K562 (cell line): ENCODE data around the gene IPO13. TPM values are rescaled to one million over a fixed set of nuclear protein-coding genes. Genes with fewer than 3 reads are reported as not detected.

Experiments
- ATAC-seq: fragments of 200-7000 bp; cut with Tn5 transposase; 3 replicates; pipeline ENCODE4 v1.9.1; 2020; ENCODE audit warnings: moderate library complexity
- BruUV-seq: library from RNA; stranded (reverse); fragments of 400-500 nt; replicated peaks from 2 replicates; lab custom pipeline; 2021; lab: Mats Ljungman, UMichigan
- CTCF ChIA-PET: fragments of 300-600 bp; formaldehyde crosslinking; extraction: SDS; loops from one replicate; lab custom pipeline; 2021; ENCODE audit warnings: low intra/inter-chr PET ratio; lab: Yijun Ruan, JAX
- POLR2A ChIA-PET: fragments of 300-600, 350-650 bp; sonication (Branson Sonifier 250); formaldehyde crosslinking; extraction: SDS; loops from one replicate; lab custom pipeline; 2021; ENCODE audit warnings: antibody characterized with exemption, inconsistent platforms; lab: Yijun Ruan, JAX
- DNase-seq, 4 experiments: peaks; one replicate each; pipeline versions ENCODE4 v3.0.0 to v3.0.0-alpha.2; 2011 to 2018; ENCODE audit warnings: low spot score in 3 of 4, mixed read lengths in 3 of 4; ENCODE audit errors: extremely low read depth in 1 of 4
- FAIRE-seq: peaks from 2 replicates; lab custom pipeline; 2011; peaks lifted over from hg19 to GRCh38; lab: Jason Lieb, UNC
- H2AFZ ChIP-seq: 2 replicates; pipeline ENCODE4 v1.6.0; 2011; ENCODE audit warnings: low read depth, low read length, control low read depth, inconsistent platforms
- H3K27ac ChIP-seq: fragments of 200-600 bp; 3 replicates; pipeline ENCODE4 v1.8.0; 2011; ENCODE audit warnings: low read depth, mild to moderate bottlenecking, control low read depth, inconsistent platforms, low read length, moderate library complexity, mixed read lengths; ENCODE audit errors: extremely low read depth
- H3K27me3 ChIP-seq, 2 experiments: fragments of 300-600 bp in 1 of 2; 2 replicates in 1 of 2; 3 replicates in 1 of 2; pipeline versions ENCODE4 v1.6.0 to v1.8.0; 2011; ENCODE audit warnings: inconsistent platforms in 2 of 2, low read length in 2 of 2, mild to moderate bottlenecking in 1 of 2, mixed read lengths in 1 of 2, moderate library complexity in 1 of 2; ENCODE audit not compliant: control insufficient read depth in 2 of 2, insufficient read depth in 2 of 2
- H3K36me3 ChIP-seq: fragments of 300-600 bp; 3 replicates; pipeline ENCODE4 v1.8.0; 2011; ENCODE audit warnings: mild to moderate bottlenecking, low read length, inconsistent platforms; ENCODE audit not compliant: control insufficient read depth, insufficient read depth
- H3K4me1 ChIP-seq, 2 experiments: fragments of 200-600 bp in 1 of 2; replicated peaks in 1 of 2; 2 replicates in 1 of 2; 3 replicates in 1 of 2; pipeline versions ENCODE4 v1.5.1 to v1.8.0; 2011; ENCODE audit warnings: inconsistent platforms in 2 of 2, low read length in 2 of 2, mild to moderate bottlenecking in 1 of 2, mixed read lengths in 1 of 2, moderate library complexity in 1 of 2; ENCODE audit not compliant: control insufficient read depth in 2 of 2, insufficient read depth in 2 of 2
- H3K4me2 ChIP-seq: 2 replicates; pipeline ENCODE4 v1.6.1; 2011; ENCODE audit warnings: low read length, control low read depth, inconsistent platforms, mixed read lengths; ENCODE audit not compliant: insufficient read depth
- H3K4me3 ChIP-seq: fragments of 200-600 bp; sonication (generic), shearing (Covaris generic); 2 replicates; pipeline ENCODE4 v1.5.1; 2016; ENCODE audit warnings: control low read depth, inconsistent platforms
- H3K79me2 ChIP-seq: fragments of 200-600 bp; 3 replicates; pipeline ENCODE4 v1.8.0; 2011; ENCODE audit warnings: low read length, inconsistent platforms; ENCODE audit not compliant: control insufficient read depth, insufficient read depth
- H3K9ac ChIP-seq, 2 experiments: 2 replicates each; pipeline versions ENCODE4 v1.6.0 to v1.6.1; 2011; ENCODE audit warnings: low read depth in 2 of 2, low read length in 2 of 2, control low read depth in 1 of 2, inconsistent platforms in 1 of 2, mild to moderate bottlenecking in 1 of 2, mixed read lengths in 1 of 2; ENCODE audit not compliant: insufficient read depth in 1 of 2
- H3K9me1 ChIP-seq: one replicate; pipeline ENCODE4 v1.6.0; 2011; ENCODE audit warnings: inconsistent platforms, mild to moderate bottlenecking, low read length, moderate library complexity; ENCODE audit not compliant: control insufficient read depth, insufficient read depth
- H3K9me3 ChIP-seq: replicated peaks from 2 replicates; pipeline ENCODE4 v1.5.1; 2011; ENCODE audit warnings: low read depth, low read length, inconsistent platforms; ENCODE audit not compliant: control insufficient read depth, insufficient read depth
- H4K20me1 ChIP-seq: replicated peaks from 2 replicates; pipeline ENCODE4 v1.6.1; 2011; ENCODE audit warnings: low read length, inconsistent platforms, mixed read lengths; ENCODE audit not compliant: control insufficient read depth, insufficient read depth
- JUND ChIP-seq, 2 experiments: IDR thresholded peaks; 2 replicates in 1 of 2; 3 replicates in 1 of 2; pipeline ENCODE4 v1.6.1; 2011; ENCODE audit warnings: borderline replicate concordance in 2 of 2, low read depth in 2 of 2, low read length in 2 of 2, improper control_type of control experiment in 1 of 2, missing biosample characterization in 1 of 2, missing genetic modification characterization in 1 of 2, missing genetic modification reagents in 1 of 2
- POLR2AphosphoS5 ChIP-seq: IDR thresholded peaks from 2 replicates; pipeline ENCODE4 v1.6.1; 2011; ENCODE audit warnings: mild to moderate bottlenecking, low read depth, low read length, moderate library complexity; ENCODE audit not compliant: control insufficient read depth, insufficient read depth
- PURB ChIP-seq: sonication (generic); formaldehyde crosslinking; IDR thresholded peaks from 2 replicates; pipeline ENCODE4 v1.9.0; 2021; ENCODE audit warnings: low read depth, mild to moderate bottlenecking, missing genetic modification reagents
- ZNF274 ChIP-seq: IDR thresholded peaks from 2 replicates; pipeline ENCODE4 v1.6.1; 2011; ENCODE audit warnings: low read depth, mild to moderate bottlenecking, low read length, moderate library complexity, borderline replicate concordance
- ZNF644 ChIP-seq: fragments of 200-800 bp; sonication (Bioruptor generic); IDR thresholded peaks from 2 replicates; pipeline ENCODE4 v1.6.1; 2016; ENCODE audit warnings: low read depth, missing genetic modification characterization, missing compliant biosample characterization
- WGBS: fragments of 100-300 bp; shearing (Covaris generic); methylation state at CpG from one replicate; pipeline ENCODE4 v1.1.6; 2016; ENCODE audit warnings: low coverage, mixed read lengths; ENCODE audit not compliant: insufficient coverage; ENCODE audit errors: missing lambda C conversion rate; 5-methylcytosine and 5-hydroxymethylcytosine counted together
- in situ Hi-C: fragments of 300-500 bp; cut with MboI; formaldehyde crosslinking; loops from 4 replicates; pipeline ENCODE4 v1.15.0; 2018; ENCODE audit warnings: inconsistent platforms, mixed read lengths
- intact Hi-C: fragments of 100-400 bp; cut with micrococcal nuclease; formaldehyde crosslinking; loops from 2 replicates; pipeline ENCODE4 v1.14.2; 2022
- polyA plus RNA-seq, 8 experiments: library from polyadenylated mRNA; depleted of rRNA in 4 of 8; stranded (reverse) in 5 of 8; unstranded in 3 of 8; fragments of >200 nt; fragmentation: Nextera tagmentation in 2 of 8; fragmentation: Illumina TruSeq in 1 of 8; extraction: Ambion mirVana in 2 of 8; extraction: Trizol in 1 of 8; gene quantifications; 2 replicates each; pipeline versions ENCODE4 v1.2.1 to v1.2.3, GENCODE V29; 2011 to 2014; ENCODE audit warnings: inconsistent platforms in 1 of 8, missing spikeins in 1 of 8
- total RNA-seq, 7 experiments: library from RNA; depleted of rRNA in 6 of 7; stranded (reverse); fragments of >200 nt in 6 of 7; fragmentation: Illumina TruSeq in 2 of 7; extraction: Trizol in 2 of 7; gene quantifications; 2 replicates each; pipeline versions ENCODE4 v1.2.1 to v1.2.3, GENCODE V29; 2011 to 2021; ENCODE audit warnings: low replicate concordance in 1 of 7

Gene IPO13
- total and polyA plus RNA-seq, 9 of the 15 experiments (the other 6 are each of a cell fraction or from before 2014, with no cell fraction given): 7.0 to 30.8 (median 16.2) TPM

GRCh38 chr1:43942411-43942810, 4.3 kb upstream of the IPO13 start:
- Histone ChIP-seq H3K27ac (no peak overlapping the region; the same call in 2 of the 3 replicates), H3K4me1 (peaks cover 6 to 17% of the 10 kb centered on the region in 2 experiments; a peak in 4 of 5 replicates), H4K20me1 (no peaks in the 10 kb centered on the region), H3K36me3 (peaks cover 6% of the 10 kb centered on the region; the same call in 2 of the 3 replicates), H3K4me3 (no peak overlapping the region), H2AFZ (no peak overlapping the region), H3K79me2 (peaks cover 21% of the 10 kb centered on the region), H3K9me3 (no peaks in the 10 kb centered on the region), H3K4me2 (no peak overlapping the region), H3K27me3 (no peaks in the 10 kb centered on the region), H3K9me1 (peaks cover 4% of the 10 kb centered on the region), H3K9ac (peak overlapping the region in 1 of 2 experiments; percentile 8; a peak in 1 of 4 replicates)
- FAIRE-seq (no peak), ATAC-seq (no peak), DNase-seq (no peak)
- ChIA-PET POLR2A (interaction anchor here (0.6 to 1.2 kb wide), 4 partner anchors 10 to 715 kb away, joined by 3 to 4 read pairs (median 4); partner anchors contain the start of gene ST3GAL3), CTCF (no interaction called here)
- WGBS: 88% methylated on average over 3 of the region's 3 CpGs
- BruUV-seq: no TSS peak
- intact Hi-C loops (no loop called here), in situ Hi-C loops (no loop called here)
- no peak for TF ChIP-seq JUND (IDR thresholded peaks at IDR 0.05; ENCODE audit: borderline replicate concordance, low read depth, low read length)
- no peak for TF ChIP-seq JUND (tag; IDR thresholded peaks at IDR 0.05; ENCODE audit: borderline replicate concordance, low read depth, low read length)
- no peak for TF ChIP-seq PURB (CRISPR knock-in tag)
- no peak for TF ChIP-seq POLR2AphosphoS5
- TF ChIP-seq ZNF274: no peak
- TF ChIP-seq ZNF644 (tag): no peak
